D721Med (cell line): ENCODE measurements around the gene FCSK.

Experiments used
- DNase-seq: peaks from one replicate; pipeline ENCODE4 v3.0.0; 2011; ENCODE audit warnings: low spot score; ENCODE audit not compliant: insufficient read length
- FAIRE-seq: peaks from 2 replicates; lab custom pipeline; 2011; peaks lifted over from hg19 to GRCh38; lab: Jason Lieb, UNC
- CTCF ChIP-seq: IDR thresholded peaks from 2 replicates; pipeline ENCODE4 v1.5.1; 2012; ENCODE audit warnings: mild to moderate bottlenecking, control low read depth; ENCODE audit not compliant: insufficient read depth; ENCODE audit errors: missing control alignments

The FCSK gene

GRCh38 chr16:70418274-70418992 lies 36.0 kb upstream of the FCSK start:
- FAIRE-seq: no peak
- DNase-seq: no peak
- no peak for TF ChIP-seq CTCF

- no peak for TF ChIP-seq CTCF
- no peak for DNase-seq
- no peak for FAIRE-seq
Observed at GRCh38 chr16:70418993-70419318, 35.4 kb upstream of the FCSK start.

- TF ChIP-seq CTCF: no peak
- DNase-seq (no peak), FAIRE-seq (no peak)
Observed at GRCh38 chr16:70419384-70420327, 34.7 kb upstream of the FCSK start.

- DNase-seq (no peak), FAIRE-seq (no peak)
- TF ChIP-seq CTCF: no peak
Observed at GRCh38 chr16:70421014-70421413, 33.4 kb upstream of the FCSK start.

- FAIRE-seq: no peak
- DNase-seq: no peak
- no peak for TF ChIP-seq CTCF
Observed at GRCh38 chr16:70421473-70422311, 32.7 kb upstream of the FCSK start.

- FAIRE-seq (no peak), DNase-seq (no peak)
- no peak for TF ChIP-seq CTCF
Observed at GRCh38 chr16:70422543-70422942, 31.9 kb upstream of the FCSK start.
